Nephron (organoid): Measurements from ENCODE around the gene CHRNA1.

Experiments used
- H3K27ac Mint-ChIP-seq, 3 experiments: 2 replicates each; pipeline ENCODE4 v1.8.0; 2020; ENCODE audit warnings: mixed read lengths in 3 of 3, mild to moderate bottlenecking in 2 of 3, moderate library complexity in 1 of 3
- H3K27me3 Mint-ChIP-seq: 2 replicates; pipeline ENCODE4 v1.8.0; 2021; ENCODE audit warnings: low read depth, mild to moderate bottlenecking, moderate library complexity, mixed read lengths
- H3K36me3 Mint-ChIP-seq: 2 replicates; pipeline ENCODE4 v1.8.0; 2020; ENCODE audit warnings: low read depth, mixed read lengths
- H3K4me1 Mint-ChIP-seq: 2 replicates; pipeline ENCODE4 v1.8.0; 2020; ENCODE audit warnings: mixed read lengths
- H3K4me3 Mint-ChIP-seq, 3 experiments: 2 replicates each; pipeline ENCODE4 v1.8.0; 2020; ENCODE audit warnings: mild to moderate bottlenecking in 3 of 3, mixed read lengths in 3 of 3, moderate library complexity in 2 of 3
- H3K9me3 Mint-ChIP-seq: 2 replicates; pipeline ENCODE4 v1.8.0; 2020; ENCODE audit warnings: mixed read lengths
- TF ChIP-seq, protein P1 (sequence below), 3 experiments: fragments of 200-600 bp; sonication (generic); IDR thresholded peaks; one replicate each; pipeline ENCODE4 v1.5.0; 2021; ENCODE audit warnings: antibody characterized with exemption in 3 of 3; ENCODE audit not compliant: unreplicated experiment in 3 of 3

Gene CHRNA1

GRCh38 chr2:174781298-174781697 is 17.0 kb upstream of the CHRNA1 start:
- Mint-ChIP-seq H3K27me3 (no peaks in the 10 kb centered on the region), H3K36me3 (no peaks in the 10 kb centered on the region), H3K27ac (no peak overlapping the region), H3K9me3 (no peaks in the 10 kb centered on the region), H3K4me3 (no peak overlapping the region), H3K4me1 (peaks cover 40% of the 10 kb centered on the region)
- TF ChIP-seq, protein P1, sequence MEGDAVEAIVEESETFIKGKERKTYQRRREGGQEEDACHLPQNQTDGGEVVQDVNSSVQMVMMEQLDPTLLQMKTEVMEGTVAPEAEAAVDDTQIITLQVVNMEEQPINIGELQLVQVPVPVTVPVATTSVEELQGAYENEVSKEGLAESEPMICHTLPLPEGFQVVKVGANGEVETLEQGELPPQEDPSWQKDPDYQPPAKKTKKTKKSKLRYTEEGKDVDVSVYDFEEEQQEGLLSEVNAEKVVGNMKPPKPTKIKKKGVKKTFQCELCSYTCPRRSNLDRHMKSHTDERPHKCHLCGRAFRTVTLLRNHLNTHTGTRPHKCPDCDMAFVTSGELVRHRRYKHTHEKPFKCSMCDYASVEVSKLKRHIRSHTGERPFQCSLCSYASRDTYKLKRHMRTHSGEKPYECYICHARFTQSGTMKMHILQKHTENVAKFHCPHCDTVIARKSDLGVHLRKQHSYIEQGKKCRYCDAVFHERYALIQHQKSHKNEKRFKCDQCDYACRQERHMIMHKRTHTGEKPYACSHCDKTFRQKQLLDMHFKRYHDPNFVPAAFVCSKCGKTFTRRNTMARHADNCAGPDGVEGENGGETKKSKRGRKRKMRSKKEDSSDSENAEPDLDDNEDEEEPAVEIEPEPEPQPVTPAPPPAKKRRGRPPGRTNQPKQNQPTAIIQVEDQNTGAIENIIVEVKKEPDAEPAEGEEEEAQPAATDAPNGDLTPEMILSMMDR (IDR thresholded peaks at IDR 0.05; ENCODE audit: unreplicated experiment in 3 of 3): no peak

DNA sequence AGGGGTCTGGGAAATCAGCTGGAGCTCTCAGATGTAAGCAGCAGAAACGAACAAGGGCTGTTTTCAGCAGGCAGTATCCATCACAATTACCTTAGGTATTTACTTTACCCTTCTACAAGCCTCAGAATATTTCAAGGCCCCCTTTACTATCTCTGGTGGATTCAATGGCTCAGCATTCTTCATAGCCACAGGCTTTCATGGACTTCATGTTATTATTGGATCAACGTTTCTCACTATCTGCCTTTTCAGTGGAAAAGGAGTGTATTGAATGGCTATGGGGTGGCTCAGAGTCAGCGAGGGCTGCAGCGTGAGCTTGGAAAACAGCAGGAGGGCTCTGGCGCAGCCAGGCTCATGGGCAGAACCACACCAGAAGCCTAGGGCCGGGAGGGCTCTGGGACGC is 16.6 kb upstream of the CHRNA1 start:
- Mint-ChIP-seq H3K27me3 (no peaks in the 10 kb centered on the region), H3K4me3 (no peak overlapping the region), H3K9me3 (no peaks in the 10 kb centered on the region), H3K36me3 (no peaks in the 10 kb centered on the region), H3K4me1 (peaks cover 38% of the 10 kb centered on the region), H3K27ac (no peak overlapping the region)
- TF ChIP-seq, protein P1 (IDR thresholded peaks at IDR 0.05; ENCODE audit: unreplicated experiment in 3 of 3): no peak

DNA sequence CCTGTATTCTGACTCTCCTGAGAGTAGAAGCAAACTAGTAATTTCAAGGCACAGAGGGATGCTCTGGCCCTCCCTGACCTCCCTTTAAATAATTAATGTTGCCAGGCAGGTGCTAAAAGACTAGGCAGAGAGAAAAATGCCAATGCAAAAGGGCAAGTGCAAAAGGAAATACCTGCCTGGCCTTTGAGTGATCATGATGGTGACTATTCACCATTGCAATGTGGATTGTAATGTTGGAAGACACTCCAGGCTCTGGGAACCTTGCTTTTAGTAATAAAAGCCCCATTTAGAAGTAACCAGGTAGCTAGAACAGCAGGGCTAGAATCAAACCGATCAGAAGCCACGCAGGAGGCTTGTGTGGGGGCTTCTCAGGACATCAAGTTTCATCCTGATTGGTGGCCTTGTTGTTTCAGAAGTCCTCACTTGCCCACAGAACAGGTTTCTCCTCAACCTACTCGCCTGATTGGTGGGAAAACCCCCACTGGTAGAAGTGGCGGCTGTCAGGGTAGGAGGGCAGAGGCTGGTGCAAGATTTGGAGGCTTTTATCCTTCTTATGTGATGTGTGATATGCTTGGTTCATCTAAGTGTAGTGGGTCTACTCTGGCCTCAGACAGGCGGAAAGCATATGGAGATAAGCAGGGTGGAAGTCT is 16.0 kb upstream of the CHRNA1 start:
- H3K4me1 Mint-ChIP-seq: peaks cover 33% of the 10 kb centered on the region
- no peaks in the 10 kb centered on the region for H3K27me3 Mint-ChIP-seq
- no peak overlapping the region for H3K27ac Mint-ChIP-seq

DNA sequence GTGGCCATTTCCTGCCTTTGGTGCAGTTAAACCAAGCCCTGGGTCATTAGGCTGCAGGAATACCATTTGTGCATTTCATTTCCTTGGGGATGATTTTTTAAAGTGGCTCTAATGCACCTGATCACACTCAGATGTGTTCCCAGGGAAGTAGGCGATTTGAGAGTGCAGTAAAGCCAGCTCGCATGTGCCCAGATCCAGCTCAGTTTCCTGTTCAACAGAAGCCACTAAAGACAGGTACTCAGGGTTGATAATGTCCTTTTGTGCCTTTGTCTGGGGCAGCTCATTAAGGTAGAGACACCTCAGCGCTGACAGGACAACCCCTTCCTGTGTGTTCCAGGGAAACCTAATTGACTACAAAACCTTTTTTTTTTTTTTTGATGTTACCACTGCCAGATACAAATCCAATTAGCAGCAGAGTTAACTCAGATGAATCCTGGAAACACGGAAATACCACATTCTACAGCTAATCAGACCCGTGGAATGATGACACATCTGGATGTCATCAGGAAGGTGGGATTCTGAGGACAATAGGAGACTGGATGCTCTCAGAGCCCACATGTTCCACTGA is 15.2 kb upstream of the CHRNA1 start:
- H3K36me3 Mint-ChIP-seq: no peaks in the 10 kb centered on the region
- H3K9me3 Mint-ChIP-seq: no peaks in the 10 kb centered on the region
- peak overlapping the region in 1 of 3 experiments; percentile 46 for H3K27ac Mint-ChIP-seq
- H3K27me3 Mint-ChIP-seq: no peaks in the 10 kb centered on the region
- TF ChIP-seq, protein P1 (IDR thresholded peaks at IDR 0.05; ENCODE audit: unreplicated experiment in 3 of 3): no peak
- peaks cover 38% of the 10 kb centered on the region for H3K4me1 Mint-ChIP-seq
- H3K4me3 Mint-ChIP-seq: no peak overlapping the region

More for the DNA sequence above, 16.0 kb upstream of the CHRNA1 start:
- Mint-ChIP-seq H3K4me3 (no peak overlapping the region), H3K9me3 (no peaks in the 10 kb centered on the region), H3K36me3 (no peaks in the 10 kb centered on the region)
- TF ChIP-seq, protein P1 (IDR thresholded peaks at IDR 0.05; ENCODE audit: unreplicated experiment in 3 of 3): no peak

GRCh38 chr2:174778085-174778981 is 14.1 kb upstream of the CHRNA1 start:
- no peak overlapping the region for H3K4me3 Mint-ChIP-seq
- H3K9me3 Mint-ChIP-seq: no peaks in the 10 kb centered on the region
- TF ChIP-seq, protein P1 (IDR thresholded peaks at IDR 0.05; ENCODE audit: unreplicated experiment in 3 of 3): no peak
- H3K27me3 Mint-ChIP-seq: no peaks in the 10 kb centered on the region
- no peaks in the 10 kb centered on the region for H3K36me3 Mint-ChIP-seq
- peaks cover 46% of the 10 kb centered on the region for H3K4me1 Mint-ChIP-seq
- peak overlapping the region in 1 of 3 experiments; percentile 84 for H3K27ac Mint-ChIP-seq
